AG10803 (cell line): Measurements from ENCODE around the gene KRT24.

Experiments
- DNase-seq: peaks from one replicate; pipeline ENCODE4 v3.0.0; 2010; ENCODE audit warnings: low read depth
- H3K4me3 ChIP-seq: 2 replicates; pipeline ENCODE4 v1.5.1; 2011; ENCODE audit warnings: mild to moderate bottlenecking, low read length, control low read depth
- CTCF ChIP-seq: conservative IDR thresholded peaks from 2 replicates; pipeline ENCODE4 v1.5.1; 2011; ENCODE audit warnings: mild to moderate bottlenecking, low read length, control low read depth, inconsistent platforms

Gene KRT24

GRCh38 chr17:40727447-40728231 lies 24.1 kb upstream of the KRT24 start:
- no peak overlapping the region for H3K4me3 ChIP-seq
- TF ChIP-seq CTCF: no peak
- peak; percentile 12 for DNase-seq

GRCh38 chr17:40726919-40727318 lies 23.4 kb upstream of the KRT24 start:
- DNase-seq: no peak

GRCh38 chr17:40724656-40725055 lies 21.1 kb upstream of the KRT24 start:
- DNase-seq: no peak
- TF ChIP-seq CTCF: no peak
- no peak overlapping the region for H3K4me3 ChIP-seq

More at GRCh38 chr17:40726919-40727318, 23.4 kb upstream of the KRT24 start:
- H3K4me3 ChIP-seq: no peak overlapping the region
- TF ChIP-seq CTCF: peak; percentile 37

GRCh38 chr17:40722241-40722640 lies 18.7 kb upstream of the KRT24 start:
- DNase-seq: no peak
- no peak for TF ChIP-seq CTCF
- no peak overlapping the region for H3K4me3 ChIP-seq

GRCh38 chr17:40720899-40721298 lies 17.3 kb upstream of the KRT24 start:
- no peak overlapping the region for H3K4me3 ChIP-seq
- no peak for DNase-seq
- no peak for TF ChIP-seq CTCF

- no peak for TF ChIP-seq CTCF
- no peak for DNase-seq
- no peak overlapping the region for H3K4me3 ChIP-seq
These were observed 15.4 kb upstream of the KRT24 start for GRCh38 chr17:40718930-40719329.

GRCh38 chr17:40717776-40718175 lies 14.2 kb upstream of the KRT24 start:
- no peak for DNase-seq
- TF ChIP-seq CTCF: no peak
- no peak overlapping the region for H3K4me3 ChIP-seq
